Hindlimb muscle (tissue), 1 donor: Measurements from ENCODE around the gene GGACT. TPM values are rescaled to one million over a fixed set of nuclear protein-coding genes. Genes with fewer than 3 reads are reported as not detected.
"Not testable (repeated sequence)": the region's sequence is repeated elsewhere in the genome, so short reads cannot be mapped to it uniquely, and the experiment has no call there.

Source experiments
- DNase-seq: peaks from one replicate; pipeline ENCODE4 v3.0.0-alpha.2; 2013
- polyA plus RNA-seq: library from polyadenylated mRNA; unstranded; fragments of 120-200 nt; gene quantifications from one replicate; pipeline ENCODE4 v1.2.1, GENCODE V29; 2013; ENCODE audit not compliant: insufficient read length

Gene GGACT
- polyA plus RNA-seq, 1 donor: 3.6 TPM

GRCh38 chr13:100600915-100601314 is 12.3 kb upstream of the GGACT start:
- no peak for DNase-seq

- no peak for DNase-seq
Observed at GRCh38 chr13:100600461-100600860, 11.9 kb upstream of the GGACT start.

GRCh38 chr13:100597253-100597652 is 8.7 kb upstream of the GGACT start:
- no peak for DNase-seq

- no peak for DNase-seq
Observed at GRCh38 chr13:100596516-100596915, 7.9 kb upstream of the GGACT start.

- DNase-seq: no peak
Observed at GRCh38 chr13:100594731-100595130, 6.1 kb upstream of the GGACT start.

- no peak for DNase-seq
Observed at GRCh38 chr13:100594255-100594654, 5.7 kb upstream of the GGACT start.

- no peak for DNase-seq
Observed at GRCh38 chr13:100589178-100589725, 663 bp upstream of the GGACT start.

GRCh38 chr13:100584896-100585295 is 3.7 kb downstream of the GGACT start:
- no peak for DNase-seq

- DNase-seq: no peak
Observed at GRCh38 chr13:100581504-100581903, 7.1 kb downstream of the GGACT start.

- no peak for DNase-seq
Observed at GRCh38 chr13:100581030-100581429, 7.6 kb downstream of the GGACT start.

- DNase-seq: no peak
Observed at GRCh38 chr13:100580045-100580444, 8.5 kb downstream of the GGACT start.

- not testable (repeated sequence) for DNase-seq
Observed at GRCh38 chr13:100577239-100577638, 11.3 kb downstream of the GGACT start.

- DNase-seq: peak; percentile 25
Observed at GRCh38 chr13:100573121-100573520, 15.5 kb downstream of the GGACT start.

- no peak for DNase-seq
Observed at GRCh38 chr13:100566543-100566942, 22.0 kb downstream of the GGACT start.

- no peak for DNase-seq
Observed at GRCh38 chr13:100565286-100565685, 23.3 kb downstream of the GGACT start.

- DNase-seq: no peak
Observed at GRCh38 chr13:100564444-100565223, 24.0 kb downstream of the GGACT start.

- no peak for DNase-seq
Observed at GRCh38 chr13:100563779-100564178, 24.8 kb downstream of the GGACT start.

- DNase-seq: no peak
Observed at GRCh38 chr13:100561599-100562204, 26.9 kb downstream of the GGACT start.

GRCh38 chr13:100561158-100561499 is 27.5 kb downstream of the GGACT start:
- DNase-seq: no peak

- DNase-seq: no peak
Observed at GRCh38 chr13:100560498-100561157, 28.0 kb downstream of the GGACT start.

- DNase-seq: no peak
Observed at GRCh38 chr13:100559886-100560285, 28.7 kb downstream of the GGACT start.

GRCh38 chr13:100552755-100553154 is 35.8 kb downstream of the GGACT start:
- no peak for DNase-seq

- DNase-seq: no peak
Observed at GRCh38 chr13:100549316-100549715, 39.3 kb downstream of the GGACT start.

- peak; percentile 53 for DNase-seq
Observed at GRCh38 chr13:100547791-100548201, 40.8 kb downstream of the GGACT start.
